H1 (cell line): Measurements from ENCODE around the gene CEMP1. TPM values are rescaled to one million over a fixed set of nuclear protein-coding genes. Genes with fewer than 3 reads are reported as not detected.

Source experiments
- CTCF ChIA-PET: fragments of 300-600 bp; sonication (Branson Sonifier 250); formaldehyde crosslinking; loops from one replicate; lab custom pipeline; 2021; ENCODE audit not compliant: partially characterized antibody; lab: Charles Lee
- POLR2A ChIA-PET: fragments of 300-600 bp; sonication (Branson Sonifier 250); formaldehyde crosslinking; loops from one replicate; lab custom pipeline; 2021; ENCODE audit warnings: inconsistent platforms; ENCODE audit not compliant: partially characterized antibody; lab: Charles Lee
- DNase-seq, 2 experiments: peaks; one replicate each; pipeline versions ENCODE4 v3.0.0 to v3.0.0-alpha.2; 2010 to 2022; ENCODE audit warnings: low spot score in 2 of 2, low read depth in 1 of 2, mixed read lengths in 1 of 2
- FAIRE-seq: peaks from 2 replicates; lab custom pipeline; 2011; peaks lifted over from hg19 to GRCh38; lab: Jason Lieb, UNC
- H2AFZ ChIP-seq: 2 replicates; pipeline ENCODE4 v1.8.1; 2012; ENCODE audit warnings: low read length, inconsistent platforms
- H2AK5ac ChIP-seq: 2 replicates; pipeline ENCODE4 v1.6.1; 2013; ENCODE audit warnings: low read depth, low read length
- H2BK120ac ChIP-seq: replicated peaks from 2 replicates; pipeline ENCODE3; 2013; ENCODE audit warnings: low read depth, low read length, inconsistent platforms
- H2BK12ac ChIP-seq: 2 replicates; pipeline ENCODE4 v1.6.1; 2013; ENCODE audit warnings: low read depth, low read length
- H2BK15ac ChIP-seq: 2 replicates; pipeline ENCODE4 v1.6.1; 2013; ENCODE audit warnings: low read length
- H2BK20ac ChIP-seq: 2 replicates; pipeline ENCODE4 v1.6.1; 2013; ENCODE audit warnings: low read length
- H2BK5ac ChIP-seq: 2 replicates; pipeline ENCODE4 v1.6.1; 2013; ENCODE audit warnings: low read depth, low read length
- H3K14ac ChIP-seq: 2 replicates; pipeline ENCODE4 v1.6.1; 2013; ENCODE audit warnings: inconsistent platforms; ENCODE audit not compliant: insufficient read length
- H3K18ac ChIP-seq: 2 replicates; pipeline ENCODE4 v1.6.1; 2013; ENCODE audit warnings: low read length; ENCODE audit errors: extremely low read depth
- H3K23ac ChIP-seq: 2 replicates; pipeline ENCODE4 v1.6.1; 2013; ENCODE audit warnings: inconsistent platforms; ENCODE audit not compliant: insufficient read length
- H3K23me2 ChIP-seq: 2 replicates; pipeline ENCODE4 v1.6.1; 2013; ENCODE audit warnings: low read depth, low read length
- H3K27ac ChIP-seq: 2 replicates; pipeline ENCODE4 v1.6.1; 2011; ENCODE audit warnings: low read depth, low read length, inconsistent platforms
- H3K27me3 ChIP-seq, 4 experiments: replicated peaks in 1 of 4; 1 replicate in 1 of 4; 2 replicates in 3 of 4; pipeline versions ENCODE4 v1.6.1 to v1.8.1; 2011 to 2013; ENCODE audit warnings: low read length in 3 of 4, mild to moderate bottlenecking in 3 of 4, inconsistent platforms in 2 of 4, mixed read lengths in 2 of 4, moderate library complexity in 1 of 4; ENCODE audit not compliant: control insufficient read depth in 3 of 4, insufficient read depth in 3 of 4; ENCODE audit errors: extremely low read depth in 1 of 4
- H3K36me3 ChIP-seq, 4 experiments: 2 replicates each; pipeline versions ENCODE4 v1.6.1 to v1.8.1; 2011 to 2013; ENCODE audit warnings: mild to moderate bottlenecking in 4 of 4, low read length in 3 of 4, moderate library complexity in 2 of 4, control low read depth in 1 of 4, inconsistent platforms in 1 of 4; ENCODE audit not compliant: insufficient read depth in 4 of 4, control insufficient read depth in 2 of 4
- H3K4ac ChIP-seq: replicated peaks from 2 replicates; pipeline ENCODE3; 2013; ENCODE audit warnings: low read length, low read depth, mixed read lengths, inconsistent platforms; ENCODE audit not compliant: insufficient read length
- H3K4me1 ChIP-seq, 4 experiments: replicated peaks in 1 of 4; 1 replicate in 1 of 4; 2 replicates in 3 of 4; pipeline versions ENCODE4 v1.6.1 to v1.8.1; 2011 to 2013; ENCODE audit warnings: low read length in 3 of 4, inconsistent platforms in 2 of 4, mixed read lengths in 1 of 4; ENCODE audit not compliant: insufficient read depth in 4 of 4, control insufficient read depth in 3 of 4
- H3K4me2 ChIP-seq, 2 experiments: 2 replicates each; pipeline versions ENCODE4 v1.6.1 to v1.8.1; 2011 to 2013; ENCODE audit warnings: low read depth in 2 of 2, low read length in 2 of 2, control low read depth in 1 of 2, inconsistent platforms in 1 of 2, mild to moderate bottlenecking in 1 of 2; ENCODE audit not compliant: insufficient read depth in 1 of 2
- H3K4me3 ChIP-seq, 4 experiments: fragments of 200-600, 300-600 bp in 1 of 4; sonication (generic), shearing (Covaris generic), sonication (Bioruptor Twin) in 1 of 4; 2 replicates each; pipeline versions ENCODE4 v1.5.1 to v1.8.1; 2011 to 2016; ENCODE audit warnings: low read length in 4 of 4, low read depth in 3 of 4, control low read depth in 2 of 4, inconsistent platforms in 2 of 4, mild to moderate bottlenecking in 2 of 4, mixed read lengths in 1 of 4, moderate library complexity in 1 of 4; ENCODE audit not compliant: insufficient read depth in 2 of 4; ENCODE audit errors: extremely low read depth in 1 of 4
- H3K56ac ChIP-seq: replicated peaks from 2 replicates; pipeline ENCODE3; 2013; ENCODE audit warnings: low read depth, mild to moderate bottlenecking, mixed read lengths, low read length, inconsistent platforms; ENCODE audit not compliant: insufficient read length
- H3K79me1 ChIP-seq: 2 replicates; pipeline ENCODE4 v1.6.1; 2013; ENCODE audit warnings: low read depth, low read length, control low read depth
- H3K79me2 ChIP-seq, 2 experiments: 2 replicates each; pipeline versions ENCODE4 v1.6.1 to v1.8.1; 2012 to 2013; ENCODE audit warnings: low read length in 2 of 2, mild to moderate bottlenecking in 2 of 2, inconsistent platforms in 1 of 2; ENCODE audit not compliant: insufficient read depth in 2 of 2, control insufficient read depth in 1 of 2
- H3K9ac ChIP-seq, 4 experiments: replicated peaks in 1 of 4; 1 replicate in 1 of 4; 2 replicates in 3 of 4; pipeline versions ENCODE4 v1.6.1 to v1.8.1; 2011 to 2013; ENCODE audit warnings: low read depth in 3 of 4, low read length in 3 of 4, control low read depth in 2 of 4, mild to moderate bottlenecking in 2 of 4, moderate library complexity in 2 of 4, inconsistent platforms in 1 of 4; ENCODE audit errors: extremely low read depth in 1 of 4
- H3K9me3 ChIP-seq, 2 experiments: 2 replicates each; pipeline versions ENCODE4 v1.6.1 to v1.8.1; 2012 to 2013; ENCODE audit warnings: mild to moderate bottlenecking in 2 of 2, moderate library complexity in 2 of 2, control low read depth in 1 of 2, inconsistent platforms in 1 of 2, low read depth in 1 of 2, low read length in 1 of 2, mixed read lengths in 1 of 2; ENCODE audit not compliant: insufficient read depth in 2 of 2
- H4K20me1 ChIP-seq, 2 experiments: replicated peaks in 1 of 2; 2 replicates each; pipeline versions ENCODE3 to v1.8.1; 2011 to 2013; ENCODE audit warnings: inconsistent platforms in 2 of 2, low read length in 2 of 2, mild to moderate bottlenecking in 1 of 2; ENCODE audit not compliant: insufficient read depth in 2 of 2, control insufficient read depth in 1 of 2
- H4K5ac ChIP-seq: 2 replicates; pipeline ENCODE4 v1.6.1; 2013; ENCODE audit warnings: low read length, low read depth, mixed read lengths, inconsistent platforms; ENCODE audit not compliant: insufficient read length
- H4K8ac ChIP-seq: 2 replicates; pipeline ENCODE4 v1.8.0; 2013; ENCODE audit warnings: mild to moderate bottlenecking, moderate library complexity, low read length, inconsistent platforms; ENCODE audit not compliant: insufficient read depth; ENCODE audit errors: extremely low read depth
- H4K91ac ChIP-seq: replicated peaks from 2 replicates; pipeline ENCODE3; 2013; ENCODE audit warnings: low read length, mixed read lengths, inconsistent platforms; ENCODE audit not compliant: insufficient read length
- GABPA ChIP-seq: IDR thresholded peaks from 2 replicates; pipeline ENCODE4 v1.6.1; 2011; ENCODE audit warnings: mild to moderate bottlenecking, low read length, moderate library complexity, borderline replicate concordance; ENCODE audit not compliant: insufficient read depth
- HDAC6 ChIP-seq: IDR thresholded peaks from one replicate; pipeline ENCODE4 v1.7.1; 2012; ENCODE audit warnings: low read depth, mild to moderate bottlenecking, inconsistent platforms, low read length, moderate library complexity
- MAFK ChIP-seq: IDR thresholded peaks from 2 replicates; pipeline ENCODE4 v1.6.1; 2012; ENCODE audit warnings: low read depth, mild to moderate bottlenecking, improper control_type of control experiment, low read length
- RNF2 ChIP-seq: fragments of 200-900, 300-1000 bp; sonication (generic); IDR thresholded peaks from 2 replicates; pipeline ENCODE4 v1.7.1; 2016; ENCODE audit warnings: borderline replicate concordance, low read depth, mild to moderate bottlenecking, antibody characterized with exemption, low read length; ENCODE audit not compliant: poor library complexity, severe bottlenecking; ENCODE audit errors: missing control alignments
- SP4 ChIP-seq: IDR thresholded peaks from 2 replicates; pipeline ENCODE4 v1.6.1; 2012; ENCODE audit warnings: low read length, inconsistent platforms
- SRF ChIP-seq: IDR thresholded peaks from 2 replicates; pipeline ENCODE4 v1.6.1; 2011; ENCODE audit warnings: mild to moderate bottlenecking, low read depth, low read length, moderate library complexity
- TCF12 ChIP-seq: IDR thresholded peaks from 2 replicates; pipeline ENCODE4 v1.6.1; 2011; ENCODE audit warnings: low read depth, mild to moderate bottlenecking, low read length
- ZNF274 ChIP-seq: IDR thresholded peaks from 2 replicates; pipeline ENCODE4 v1.7.0; 2012; ENCODE audit warnings: low read length, borderline replicate concordance; ENCODE audit errors: extremely low read depth
- WGBS, 2 experiments: shearing (Covaris generic) in 1 of 2; methylation state at CpG; one replicate each; pipeline versions ENCODE4 v1.1.6 to v1.1.7; 2013 to 2015; ENCODE audit warnings: low lambda C conversion rate in 2 of 2, mixed read lengths in 2 of 2, inconsistent platforms in 1 of 2, low coverage in 1 of 2, missing lambda C conversion rate in 1 of 2; ENCODE audit not compliant: insufficient replicate concordance in 2 of 2, insufficient coverage in 1 of 2, insufficient read length in 1 of 2; ENCODE audit errors: extremely low coverage in 1 of 2, missing lambda C conversion rate in 1 of 2; 5-methylcytosine and 5-hydroxymethylcytosine counted together
- polyA plus RNA-seq, 7 experiments: library from polyadenylated mRNA; depleted of rRNA in 3 of 7; stranded (reverse) in 5 of 7; unstranded in 2 of 7; fragments of >200 nt in 5 of 7; fragments of 200-250 nt in 2 of 7; gene quantifications; 1 replicate in 5 of 7; 2 replicates in 1 of 7; 4 replicates in 1 of 7; pipeline versions ENCODE4 v1.2.1 to v1.2.3, GENCODE V29; 2011 to 2013; ENCODE audit warnings: missing spikeins in 2 of 7, mixed read lengths in 2 of 7
- total RNA-seq: library from RNA; stranded (reverse); fragmentation: NEBNext Ultra II Directional; extraction: Animal tissue kit (Norgen Biotek cat#: 25700); gene quantifications from 2 replicates; pipeline ENCODE4 v1.2.1, GENCODE V29; 2021
- TF ChIP-seq, protein P1 (sequence below), 3 experiments: IDR thresholded peaks; 1 replicate in 2 of 3; 2 replicates in 1 of 3; pipeline versions ENCODE4 v1.5.1 to v1.6.1; 2011; ENCODE audit warnings: low read length in 3 of 3, mild to moderate bottlenecking in 3 of 3, inconsistent platforms in 2 of 3, low read depth in 1 of 3, moderate library complexity in 1 of 3; ENCODE audit not compliant: insufficient read depth in 1 of 3; ENCODE audit errors: control extremely low read depth in 1 of 3
- TF ChIP-seq, protein P2 (sequence below): IDR thresholded peaks from 2 replicates; pipeline ENCODE4 v1.6.1; 2011; ENCODE audit warnings: low read length, improper control_type of control experiment

The CEMP1 gene
- total and polyA plus RNA-seq, 2 of the 8 experiments (the other 6 are each of a cell fraction or from before 2014, with no cell fraction given): not detected

DNA sequence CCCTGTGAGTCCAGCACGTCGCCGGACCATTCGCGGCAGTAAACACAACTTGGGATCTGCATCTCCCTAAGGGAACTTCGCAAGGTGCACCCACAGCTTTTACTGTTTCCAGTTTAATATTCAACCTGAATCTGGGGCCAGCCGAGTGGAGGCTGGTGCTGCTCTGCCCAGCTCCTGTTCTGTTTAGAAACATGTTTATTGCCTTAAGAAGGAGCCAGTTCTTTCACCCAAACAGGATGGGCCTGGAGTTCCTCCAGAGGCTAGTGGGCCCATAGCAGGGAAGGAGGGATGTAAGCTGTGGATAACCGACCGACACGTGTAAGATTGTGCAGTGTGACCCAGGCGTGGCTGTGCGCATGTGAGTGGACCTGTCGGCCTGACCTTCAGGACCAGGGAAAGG is 38.9 kb downstream of the CEMP1 start:
- no peak for FAIRE-seq
- TF ChIP-seq ZNF274 (no peak), HDAC6 (no peak), SRF (no peak), TCF12 (no peak), RNF2 (no peak), GABPA (no peak), MAFK (no peak), SP4 (no peak)
- TF ChIP-seq, protein P1, sequence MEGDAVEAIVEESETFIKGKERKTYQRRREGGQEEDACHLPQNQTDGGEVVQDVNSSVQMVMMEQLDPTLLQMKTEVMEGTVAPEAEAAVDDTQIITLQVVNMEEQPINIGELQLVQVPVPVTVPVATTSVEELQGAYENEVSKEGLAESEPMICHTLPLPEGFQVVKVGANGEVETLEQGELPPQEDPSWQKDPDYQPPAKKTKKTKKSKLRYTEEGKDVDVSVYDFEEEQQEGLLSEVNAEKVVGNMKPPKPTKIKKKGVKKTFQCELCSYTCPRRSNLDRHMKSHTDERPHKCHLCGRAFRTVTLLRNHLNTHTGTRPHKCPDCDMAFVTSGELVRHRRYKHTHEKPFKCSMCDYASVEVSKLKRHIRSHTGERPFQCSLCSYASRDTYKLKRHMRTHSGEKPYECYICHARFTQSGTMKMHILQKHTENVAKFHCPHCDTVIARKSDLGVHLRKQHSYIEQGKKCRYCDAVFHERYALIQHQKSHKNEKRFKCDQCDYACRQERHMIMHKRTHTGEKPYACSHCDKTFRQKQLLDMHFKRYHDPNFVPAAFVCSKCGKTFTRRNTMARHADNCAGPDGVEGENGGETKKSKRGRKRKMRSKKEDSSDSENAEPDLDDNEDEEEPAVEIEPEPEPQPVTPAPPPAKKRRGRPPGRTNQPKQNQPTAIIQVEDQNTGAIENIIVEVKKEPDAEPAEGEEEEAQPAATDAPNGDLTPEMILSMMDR (IDR thresholded peaks at IDR 0.05; ENCODE audit: control extremely low read depth in 1 of 3, insufficient read depth in 1 of 3, low read depth in 1 of 3, low read length in 3 of 3): no peak
- TF ChIP-seq, protein P2, sequence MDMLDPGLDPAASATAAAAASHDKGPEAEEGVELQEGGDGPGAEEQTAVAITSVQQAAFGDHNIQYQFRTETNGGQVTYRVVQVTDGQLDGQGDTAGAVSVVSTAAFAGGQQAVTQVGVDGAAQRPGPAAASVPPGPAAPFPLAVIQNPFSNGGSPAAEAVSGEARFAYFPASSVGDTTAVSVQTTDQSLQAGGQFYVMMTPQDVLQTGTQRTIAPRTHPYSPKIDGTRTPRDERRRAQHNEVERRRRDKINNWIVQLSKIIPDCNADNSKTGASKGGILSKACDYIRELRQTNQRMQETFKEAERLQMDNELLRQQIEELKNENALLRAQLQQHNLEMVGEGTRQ: no peak

More for the DNA sequence above, 38.9 kb downstream of the CEMP1 start:
- no peaks in the 10 kb centered on the region for H3K23me2 ChIP-seq
- H4K5ac ChIP-seq: no peak overlapping the region
- CTCF ChIA-PET: interaction anchor here (0.9 to 1.8 kb wide), 3 partner anchors 8 to 16 kb away, joined by 3 to 4 read pairs (median 3); no protein-coding TSS in a partner anchor
- no peak overlapping the region for H3K18ac ChIP-seq
- H4K8ac ChIP-seq: no peak overlapping the region
- no peak overlapping the region for H3K4me3 ChIP-seq
- no peak overlapping the region for H2AFZ ChIP-seq
- no peaks in the 10 kb centered on the region for H3K4me1 ChIP-seq
- no peak overlapping the region for H2BK15ac ChIP-seq
- H3K4me2 ChIP-seq: no peak overlapping the region
- no peak overlapping the region for H4K91ac ChIP-seq
- POLR2A ChIA-PET: interaction anchor here (0.7 kb wide), 1 partner anchor 25 kb away, joined by 3 read pairs; no protein-coding TSS in a partner anchor
- 0 out of 4 replicates have a peak, but pooled peaks cover 0 to 2% of the 10 kb centered on the region in 2 experiments for H3K79me2 ChIP-seq
- H3K27ac ChIP-seq: no peak overlapping the region
- peaks cover 0 to 14% of the 10 kb centered on the region in 2 experiments for H4K20me1 ChIP-seq
- peak overlapping the region in 1 of 4 experiments; percentile 32; a peak in 2 of 7 replicates for H3K9ac ChIP-seq
- H2BK20ac ChIP-seq: no peak overlapping the region
- H3K9me3 ChIP-seq: no peaks in the 10 kb centered on the region
- H3K27me3 ChIP-seq: no peaks in the 10 kb centered on the region
- H2BK120ac ChIP-seq: no peak overlapping the region
- 97% methylated on average over 13 of the region's 13 CpGs; no CpG with 5 or more reads in 1 of the 2 experiments for WGBS, 2 experiments
- H2BK5ac ChIP-seq: no peak overlapping the region
- no peak overlapping the region for H2AK5ac ChIP-seq
- no peak overlapping the region for H2BK12ac ChIP-seq
- DNase-seq: no peak
- H3K79me1 ChIP-seq: peaks cover 2% of the 10 kb centered on the region; the same call in 1 of the 2 replicates
- H3K4ac ChIP-seq: no peak overlapping the region
- no peak overlapping the region for H3K23ac ChIP-seq
- peaks cover 0 to 14% (median 4%) of the 10 kb centered on the region in 4 experiments; a peak in 4 of 8 replicates for H3K36me3 ChIP-seq
- H3K14ac ChIP-seq: no peak overlapping the region
- H3K56ac ChIP-seq: no peak overlapping the region
